LNCAP (cell line): Measurements from ENCODE around the gene ZNF24.

Source experiments
- CTCF ChIP-seq: fragments of 450-650 bp; IDR thresholded peaks from 2 replicates; pipeline ENCODE4 v1.5.1; 2017; ENCODE audit warnings: mild to moderate bottlenecking

Gene ZNF24

GRCh38 chr18:35371412-35372195 is 27.4 kb upstream of the ZNF24 start:
- TF ChIP-seq CTCF = no peak

- no peak for TF ChIP-seq CTCF
Measured at GRCh38 chr18:35369126-35369525, 24.9 kb upstream of the ZNF24 start.

DNA sequence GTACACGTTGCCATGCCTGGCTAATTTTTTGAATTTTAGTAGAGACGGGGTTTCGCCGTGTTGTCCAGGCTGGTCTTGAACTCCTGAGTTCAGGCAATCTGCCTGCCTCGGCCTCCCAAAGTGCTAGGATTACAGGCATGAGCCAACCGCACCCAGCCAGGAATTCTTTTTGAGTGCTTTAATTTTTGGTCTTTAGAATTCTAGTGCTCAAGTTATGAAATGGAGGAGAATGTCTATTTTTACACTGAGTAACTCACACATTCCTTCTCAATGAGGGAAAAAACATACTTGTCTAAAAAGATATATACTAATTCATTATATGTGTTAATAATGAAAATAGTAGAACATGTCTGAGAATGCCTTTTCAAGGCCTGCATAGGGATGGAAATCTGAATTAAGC is 24.4 kb upstream of the ZNF24 start:
- no peak for TF ChIP-seq CTCF

DNA sequence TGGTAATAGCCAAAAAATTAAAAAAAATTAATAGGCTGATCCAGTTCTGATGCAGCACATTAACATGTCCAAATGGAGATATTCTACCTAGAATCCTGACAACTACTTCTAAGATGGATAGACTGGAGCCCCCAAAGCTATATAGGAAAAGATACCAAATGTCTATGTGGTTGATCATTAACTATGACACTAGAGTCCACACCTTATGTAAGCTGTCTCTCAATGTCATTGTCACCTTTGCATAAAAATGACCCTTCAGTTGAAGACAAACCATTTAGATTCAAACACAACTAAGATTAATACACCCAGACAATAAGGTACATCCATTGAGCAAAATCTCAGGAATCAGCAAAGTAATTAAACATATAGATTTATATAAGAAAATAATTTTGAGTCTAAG is 18.3 kb upstream of the ZNF24 start:
- TF ChIP-seq CTCF = no peak

- TF ChIP-seq CTCF = no peak
Measured at GRCh38 chr18:35361570-35362321, 17.5 kb upstream of the ZNF24 start.

GRCh38 chr18:35355140-35355618 is 11.0 kb upstream of the ZNF24 start:
- peak; percentile 77 for TF ChIP-seq CTCF

DNA sequence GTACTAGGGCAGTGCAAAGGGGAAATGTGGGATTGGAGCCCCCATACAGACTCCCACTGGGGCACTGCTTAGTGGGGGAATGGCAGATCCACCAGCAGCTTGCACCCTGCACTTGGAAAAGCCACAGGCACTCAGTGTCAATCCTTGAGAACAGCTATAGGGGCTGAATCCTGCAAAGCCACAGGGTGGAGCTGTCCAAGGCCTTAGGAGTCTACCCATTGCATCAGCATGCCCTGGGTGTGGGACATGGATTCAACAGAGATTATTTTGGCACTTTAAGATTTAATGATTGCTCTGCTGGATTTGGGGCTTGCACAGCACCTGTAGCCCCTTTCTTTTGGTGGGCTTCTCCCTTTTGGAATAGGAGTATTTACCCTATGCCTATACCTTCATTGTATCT is 8.6 kb upstream of the ZNF24 start:
- TF ChIP-seq CTCF = no peak
